NCI-H1694 (cell line): Measurements from ENCODE around the gene PRB2.
"Not testable (repeated sequence)": the region's sequence is repeated elsewhere in the genome, so short reads cannot be mapped to it uniquely, and the experiment has no call there.

Source experiments
- DNase-seq: peaks from one replicate; lab custom pipeline; 2025; lab: John Stamatoyannopoulos, UW

Gene PRB2

GRCh38 chr12:11395467-11395866, at the start of gene PRB2:
TSS of gene PRB2 (minus strand) at chr12:11395567. CDS start at chr12:11395529, 38 bp downstream.
- not testable (repeated sequence) for DNase-seq

GRCh38 chr12:11437966-11438365, 42.6 kb upstream of the PRB2 start:
- DNase-seq = no peak

- DNase-seq = no peak
Measured at GRCh38 chr12:11433664-11434063, 38.3 kb upstream of the PRB2 start.

DNA sequence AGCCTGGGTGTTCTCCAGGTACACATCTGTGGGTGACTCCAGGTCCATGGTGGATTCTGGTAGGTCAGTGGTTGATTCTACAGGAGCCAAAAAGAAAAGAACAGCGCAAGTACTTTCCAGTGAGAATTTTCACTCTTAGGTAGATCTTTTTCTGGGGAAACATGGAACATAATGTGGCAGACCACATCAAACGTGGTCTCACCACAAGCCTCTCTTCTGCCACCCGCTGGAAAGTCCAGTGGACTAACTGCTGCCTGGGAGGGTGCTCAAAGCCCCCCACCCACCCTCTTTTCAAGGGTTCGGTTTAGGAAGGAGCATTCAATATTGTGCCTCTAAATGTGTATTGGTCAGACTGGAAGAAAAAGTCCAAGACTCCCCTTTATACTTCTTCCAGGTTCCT, 36.1 kb upstream of the PRB2 start:
- DNase-seq = no peak

DNA sequence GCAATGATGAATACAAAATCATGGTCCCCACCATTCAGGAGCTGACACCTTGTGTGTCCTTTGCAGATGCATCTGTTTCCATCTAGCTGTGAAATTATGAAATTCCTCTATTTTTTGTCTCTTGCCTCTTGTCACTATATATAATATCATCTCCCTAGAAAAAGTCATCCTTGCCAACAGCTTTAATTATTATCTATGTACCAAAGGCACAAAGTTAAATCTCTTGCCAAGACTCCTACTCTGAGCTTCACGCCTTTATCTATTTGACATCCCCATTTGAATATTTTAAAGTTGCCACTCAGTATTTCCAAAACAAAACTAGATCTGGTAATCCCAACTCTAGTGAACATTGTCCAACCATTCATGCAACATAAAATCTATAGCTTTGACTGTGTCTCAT, 32.0 kb upstream of the PRB2 start:
- DNase-seq = no peak

DNA sequence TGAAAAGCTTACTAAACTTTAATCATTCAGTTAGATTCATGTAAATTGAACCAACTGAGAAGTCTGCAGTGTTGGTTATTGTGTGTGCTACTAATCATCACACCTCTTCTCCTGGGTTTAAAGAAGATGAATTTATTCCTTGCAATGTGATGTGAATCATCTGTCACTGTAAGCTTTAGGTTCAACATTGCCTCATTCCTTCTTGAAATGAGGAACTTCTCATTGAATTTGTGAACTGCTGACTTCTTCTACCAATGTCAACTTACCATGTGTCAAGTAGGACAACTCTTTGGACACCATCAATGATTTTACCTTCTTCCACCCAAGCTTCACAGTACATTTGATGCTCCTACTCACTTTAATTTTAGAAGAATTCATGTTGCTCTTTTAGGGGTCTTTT, 17.4 kb upstream of the PRB2 start:
- DNase-seq = no peak

GRCh38 chr12:11408096-11408495, 12.7 kb upstream of the PRB2 start:
- DNase-seq = no peak

DNA sequence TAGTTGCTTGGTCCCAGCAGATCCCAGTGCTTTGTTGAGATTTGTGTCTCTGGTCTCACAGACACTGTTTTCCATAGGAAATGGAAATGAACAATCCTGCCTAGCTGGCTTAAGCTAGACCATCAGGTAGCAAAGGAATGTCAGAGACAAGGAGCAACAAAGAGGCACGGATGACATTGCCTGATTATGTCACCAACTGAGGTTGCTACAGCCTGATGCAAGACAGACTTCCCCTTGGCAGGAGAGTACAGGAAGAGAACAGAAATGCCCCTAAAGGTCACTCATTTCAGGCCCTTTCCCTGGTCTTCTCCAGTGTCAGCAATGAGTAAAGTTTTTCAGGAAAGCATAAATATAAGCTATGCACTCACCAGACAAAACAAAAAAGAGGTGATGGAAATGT, 2.0 kb upstream of the PRB2 start:
- DNase-seq = no peak

DNA sequence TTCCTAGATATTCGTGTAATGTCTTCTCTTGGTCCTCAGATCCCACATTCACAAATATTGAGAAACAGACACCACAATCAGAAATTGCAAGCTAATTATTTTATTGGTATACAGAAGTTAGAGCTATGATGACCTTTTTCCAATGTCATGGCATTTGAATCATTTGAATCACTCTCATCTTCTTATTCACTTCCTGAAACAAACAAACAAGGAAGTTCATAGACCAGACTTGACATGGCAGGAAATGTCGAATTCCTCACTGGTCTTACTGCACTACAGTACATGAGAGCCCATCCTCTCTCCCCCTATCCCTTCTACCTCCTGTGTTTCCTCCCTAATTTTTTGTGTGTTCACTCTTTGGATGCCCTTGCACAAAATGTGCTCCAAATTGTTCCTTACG, 3.9 kb downstream of the PRB2 start:
- DNase-seq = not testable (repeated sequence)

DNA sequence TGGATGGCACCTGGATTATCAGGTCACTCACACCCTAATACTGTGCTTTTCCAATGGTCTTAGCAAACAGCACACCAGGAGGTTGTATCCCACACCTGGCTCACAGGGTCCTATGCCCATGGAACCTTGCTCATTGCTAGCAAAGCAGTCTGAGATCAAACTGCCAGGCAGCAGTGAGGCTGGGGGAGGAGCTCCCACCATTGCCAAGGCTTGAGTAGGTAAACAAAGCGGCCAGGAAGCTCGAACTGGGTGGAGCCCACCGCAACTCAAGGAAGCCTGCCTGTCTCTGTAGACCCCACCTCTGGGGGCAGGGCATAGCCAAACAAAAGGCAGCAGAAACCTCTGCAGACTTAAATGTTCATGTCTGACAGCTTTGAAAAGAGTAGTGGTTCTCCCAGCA, 17.9 kb downstream of the PRB2 start:
- not testable (repeated sequence) for DNase-seq

- DNase-seq = no peak
Measured at GRCh38 chr12:11361151-11361550, 34.2 kb downstream of the PRB2 start.

DNA sequence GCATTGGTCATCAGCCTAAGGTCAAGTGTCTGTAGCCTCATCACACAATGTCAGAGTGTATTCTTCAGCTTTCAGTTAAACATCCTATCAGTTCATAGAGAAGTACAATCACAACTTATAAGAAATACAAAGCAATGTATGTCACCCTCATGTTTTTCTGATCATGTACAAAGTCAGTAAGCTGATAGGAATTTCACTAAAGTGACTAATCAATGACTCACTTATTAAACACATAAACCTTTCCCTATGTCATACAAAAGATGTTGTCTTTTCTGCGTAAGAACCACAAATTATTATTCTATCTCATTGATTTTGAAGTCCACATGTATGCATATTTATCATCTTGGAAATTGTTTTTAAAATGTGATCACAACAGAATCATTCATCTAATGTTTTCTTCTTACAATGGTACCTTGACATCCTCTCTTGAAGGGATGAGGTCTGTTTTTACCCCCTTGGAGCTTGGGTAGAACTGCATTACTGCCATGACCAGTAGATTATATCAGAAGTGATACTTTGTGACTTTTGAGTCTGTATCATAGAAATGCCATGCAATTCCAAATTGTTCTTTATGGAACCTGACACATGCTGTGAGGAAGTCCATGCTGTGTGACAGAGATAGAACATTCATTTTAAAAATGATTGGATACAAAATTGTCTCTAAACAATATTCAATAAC, 35.0 kb downstream of the PRB2 start:
- DNase-seq = not testable (repeated sequence)

DNA sequence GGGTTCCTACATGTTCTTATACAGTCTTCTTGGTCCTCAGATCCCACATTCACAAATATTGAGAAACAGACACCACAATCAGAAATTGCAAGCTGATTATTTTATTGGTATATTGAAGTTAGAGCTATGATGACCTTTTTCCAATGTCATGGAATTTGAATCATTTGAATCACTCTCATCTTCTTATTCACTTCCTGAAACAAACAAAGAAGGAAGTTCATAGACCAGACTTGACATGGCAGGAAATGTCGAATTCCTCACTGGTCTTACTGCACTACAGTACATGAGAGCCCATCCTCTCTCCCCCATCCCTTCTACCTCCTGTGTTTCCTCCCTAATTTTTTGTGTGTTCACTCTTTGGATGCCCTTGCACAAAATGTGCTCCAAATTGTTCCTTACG, 43.6 kb downstream of the PRB2 start:
- not testable (repeated sequence) for DNase-seq

DNA sequence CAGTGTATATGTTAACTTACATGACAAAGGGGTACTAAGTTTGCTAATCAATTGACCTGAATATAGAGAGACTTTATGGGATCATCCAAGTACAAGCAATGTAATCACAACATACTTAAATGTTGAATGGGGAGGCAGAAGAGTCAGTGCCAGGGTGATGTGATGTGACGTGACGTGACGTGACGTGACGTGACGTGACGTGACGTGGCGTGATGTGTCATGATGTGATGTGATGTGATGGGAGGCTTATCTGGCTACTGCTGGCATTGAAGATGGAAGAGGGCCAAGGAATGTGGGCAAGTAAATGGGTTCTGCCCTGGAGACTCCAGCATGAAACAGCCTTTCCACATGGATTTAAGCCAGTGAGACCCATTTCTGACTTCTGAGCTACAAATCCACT, 46.9 kb downstream of the PRB2 start:
- DNase-seq = no peak

DNA sequence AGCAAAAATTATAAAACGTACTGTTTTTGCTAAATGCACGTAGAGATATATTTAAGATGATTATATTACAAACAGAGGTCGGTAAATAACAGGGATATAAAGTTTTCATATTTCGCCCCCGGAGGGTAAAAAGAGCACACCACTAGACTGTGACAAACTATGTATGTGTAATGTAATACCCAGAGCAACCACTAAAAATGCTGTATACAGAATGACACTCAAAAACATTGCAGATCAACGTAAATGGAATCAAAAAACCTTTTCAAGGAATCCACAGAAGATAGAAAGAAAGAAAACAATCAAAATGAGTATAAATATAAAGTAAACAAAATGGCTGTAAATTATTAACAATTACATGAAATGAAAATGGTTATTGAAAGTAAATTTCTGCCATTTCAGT, 47.6 kb downstream of the PRB2 start:
- no peak for DNase-seq

DNA sequence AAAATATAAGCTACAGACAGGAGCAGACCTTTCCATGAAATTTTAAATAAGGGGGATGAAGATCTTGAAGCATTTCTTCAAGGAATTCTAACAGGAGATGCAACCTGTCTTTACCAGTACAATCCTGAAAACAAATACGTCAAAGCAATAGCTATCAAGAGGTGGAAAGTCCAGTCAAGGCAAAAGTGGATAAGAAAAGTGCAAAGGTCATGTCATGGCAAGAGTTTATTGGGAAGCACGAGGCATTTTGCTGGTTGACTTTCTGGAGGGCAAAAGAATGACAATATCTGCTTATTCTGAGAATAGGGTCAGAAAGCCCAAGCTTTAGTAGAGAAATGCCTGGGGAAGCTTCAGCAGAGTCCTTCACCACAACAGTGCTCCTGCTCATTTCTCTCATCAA, 50.9 kb downstream of the PRB2 start:
- DNase-seq = no peak
